ENCODE results near the gene UVRAG.
"Not testable (repeated sequence)": the region's sequence is repeated elsewhere in the genome, so short reads cannot be mapped to it uniquely, and the experiment has no call there.

Gene UVRAG

DNA sequence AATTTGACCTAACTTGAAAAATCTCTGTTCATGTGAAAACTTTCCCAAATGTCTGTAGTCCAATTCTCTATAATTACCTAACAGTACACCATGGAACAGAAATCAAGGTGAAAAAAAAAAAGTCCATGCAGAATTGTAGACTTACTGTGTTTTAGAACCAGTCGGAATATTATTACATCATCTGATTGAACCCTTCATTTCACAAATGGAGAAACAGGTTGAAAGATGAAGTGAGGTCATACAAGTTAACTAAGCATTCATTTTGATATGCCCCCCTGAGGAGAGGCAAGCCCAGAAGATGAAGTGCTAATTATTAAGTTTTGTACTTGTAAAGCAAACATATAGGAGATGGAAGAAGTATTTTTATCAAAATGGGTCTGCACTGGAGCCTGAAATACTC, 211.9 kb downstream of the UVRAG start:
- no peak for DNase-seq (ENCODE audit: low spot score)

GRCh38 chr11:76030286-76030685, 215.3 kb downstream of the UVRAG start:
- no peak for DNase-seq (ENCODE audit: low spot score)

GRCh38 chr11:76030968-76031590, 216.1 kb downstream of the UVRAG start:
- DNase-seq (ENCODE audit: low spot score) = no peak

DNA sequence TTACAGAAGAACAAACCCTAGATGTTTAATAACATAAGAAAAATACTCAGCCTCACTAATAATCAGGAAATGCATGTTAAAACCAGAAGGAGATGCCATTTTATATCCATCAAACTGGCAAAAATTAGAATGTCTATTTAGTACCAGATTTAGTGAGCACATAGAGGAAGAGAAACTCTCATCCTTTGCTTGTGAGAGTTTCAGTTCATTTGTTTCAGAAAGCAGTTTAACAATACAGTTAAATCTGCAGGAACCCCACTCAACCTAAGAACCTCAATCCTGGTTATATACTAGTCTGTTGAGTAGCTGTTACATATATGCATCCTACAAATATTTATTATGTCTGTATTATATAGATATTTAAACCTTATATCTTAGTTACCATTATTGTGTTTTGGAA, 218.7 kb downstream of the UVRAG start:
- DNase-seq (ENCODE audit: low spot score) = no peak

DNA sequence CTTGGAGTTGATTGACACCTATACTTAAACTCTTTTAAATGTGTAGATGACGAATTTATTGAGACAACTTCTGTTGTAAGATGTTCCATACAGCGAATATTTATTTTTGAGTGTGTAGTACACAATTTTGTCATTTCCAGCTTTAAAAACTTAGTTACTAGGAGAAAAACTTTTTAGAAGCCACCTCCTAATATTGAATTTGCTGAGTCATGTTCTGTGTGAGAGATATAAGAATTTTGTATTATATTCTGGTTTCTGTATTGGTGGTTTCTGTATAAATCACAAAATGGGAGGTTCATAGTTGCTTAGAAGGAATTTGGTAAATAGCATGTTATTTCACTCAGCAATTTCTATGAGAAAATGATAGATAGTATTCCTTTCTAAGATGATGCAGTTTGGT, 220.0 kb downstream of the UVRAG start:
- no peak for DNase-seq (ENCODE audit: low spot score)

GRCh38 chr11:76038608-76039007, 223.6 kb downstream of the UVRAG start:
- no peak for DNase-seq (ENCODE audit: low spot score)

GRCh38 chr11:76041208-76041607, 226.2 kb downstream of the UVRAG start:
- no peak for DNase-seq (ENCODE audit: low spot score)

GRCh38 chr11:76044750-76045320, 229.8 kb downstream of the UVRAG start:
- no peak for DNase-seq (ENCODE audit: low spot score)

DNA sequence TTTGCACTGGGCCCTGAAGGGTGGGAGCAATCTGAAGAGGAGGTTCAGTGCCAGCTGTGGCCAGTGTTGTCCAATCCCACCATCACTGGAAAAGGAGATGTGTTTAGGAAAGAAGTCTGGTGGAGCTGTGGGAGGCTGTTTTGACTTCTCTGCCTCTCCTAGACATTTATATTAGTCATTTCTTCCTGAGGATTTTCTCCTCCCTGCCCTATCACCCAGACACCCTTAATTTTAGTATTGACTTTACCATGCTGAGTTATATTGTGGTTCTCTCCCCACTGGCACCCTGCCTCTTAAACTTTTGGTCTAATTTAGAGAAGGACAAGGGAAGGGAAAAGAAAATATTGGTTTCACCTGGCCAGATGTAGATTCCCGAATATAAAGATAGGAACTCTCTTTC, 232.2 kb downstream of the UVRAG start:
- DNase-seq (ENCODE audit: low spot score) = no peak

GRCh38 chr11:76047766-76048165, 232.8 kb downstream of the UVRAG start:
- no peak for DNase-seq (ENCODE audit: low spot score)

- no peak for DNase-seq (ENCODE audit: low spot score)
Measured at GRCh38 chr11:76048763-76049162, 233.8 kb downstream of the UVRAG start.

- DNase-seq (ENCODE audit: low spot score) = no peak
Measured at GRCh38 chr11:76049511-76049910, 234.5 kb downstream of the UVRAG start.

GRCh38 chr11:76051937-76052336, 236.9 kb downstream of the UVRAG start:
- no peak for DNase-seq (ENCODE audit: low spot score)

DNA sequence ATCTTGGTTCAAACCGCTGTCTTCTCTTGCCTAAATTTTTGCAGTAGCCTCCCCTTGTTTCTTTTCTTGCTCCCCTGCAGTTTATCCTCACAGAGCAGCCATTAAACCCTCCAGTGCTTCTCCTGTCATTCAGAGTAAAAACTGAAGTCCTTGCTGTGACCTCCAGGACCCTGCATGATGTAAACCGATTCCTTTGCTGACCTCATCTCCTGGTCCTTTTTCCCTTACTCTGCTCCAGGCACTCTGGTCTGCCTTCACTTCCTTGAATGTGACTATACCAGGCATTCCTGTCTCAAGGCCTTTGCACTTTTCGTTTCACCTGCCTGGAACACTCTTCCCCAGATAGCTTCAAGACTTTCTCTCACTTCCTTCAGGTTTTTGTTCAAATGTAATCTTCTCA, 239.3 kb downstream of the UVRAG start:
- DNase-seq (ENCODE audit: low spot score) = no peak

- DNase-seq (ENCODE audit: low spot score) = no peak
Measured at GRCh38 chr11:76056876-76057275, 241.9 kb downstream of the UVRAG start.

DNA sequence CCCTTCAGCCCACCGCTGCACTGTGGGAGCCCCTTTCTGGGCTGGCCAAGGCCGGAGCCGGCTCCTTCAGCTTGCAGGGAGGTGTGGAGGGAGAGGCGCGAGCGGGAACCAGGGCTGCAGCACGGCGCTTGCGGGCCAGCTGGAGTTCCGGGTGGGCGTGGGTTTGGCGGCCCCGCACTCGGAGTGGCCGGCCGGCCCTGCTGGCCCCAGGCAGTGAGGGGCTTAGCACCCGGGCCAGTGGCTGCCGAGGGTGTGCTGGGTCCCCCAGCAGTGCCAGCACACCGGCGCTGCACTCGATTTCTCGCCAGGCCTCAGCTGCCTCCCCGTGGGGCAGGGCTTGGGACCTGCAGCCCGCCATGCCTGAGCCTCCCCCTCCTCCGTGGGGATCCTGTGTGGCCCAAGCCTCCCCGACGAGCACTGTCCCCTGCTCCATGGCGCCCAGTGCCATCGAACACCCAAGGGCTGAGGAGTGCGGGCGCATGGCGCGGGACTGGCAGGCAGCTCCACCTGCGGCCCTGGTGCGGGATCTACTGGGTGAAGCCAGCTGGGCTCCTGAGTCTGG, 245.5 kb downstream of the UVRAG start:
- not testable (repeated sequence) for DNase-seq (ENCODE audit: low spot score)

DNA sequence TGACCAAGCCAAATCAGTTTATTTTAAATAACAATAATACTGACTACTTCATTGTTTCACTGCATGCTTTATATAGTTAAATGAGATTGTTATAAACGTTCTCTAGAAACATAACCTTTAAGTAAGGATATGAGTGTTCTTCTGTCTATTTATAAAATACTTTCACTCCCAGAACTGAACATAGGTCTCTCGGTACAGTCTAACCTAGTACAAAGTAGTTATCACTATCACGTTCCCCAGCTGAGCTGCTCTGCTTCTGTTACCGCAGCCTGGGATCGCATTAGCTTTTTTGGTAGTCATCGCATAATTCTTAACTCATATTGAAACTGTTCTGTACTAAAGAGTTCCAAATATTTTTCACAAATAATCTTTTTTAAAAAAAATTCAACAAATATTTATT, 247.7 kb downstream of the UVRAG start:
- no peak for DNase-seq (ENCODE audit: low spot score)

GRCh38 chr11:76064192-76064591, 249.2 kb downstream of the UVRAG start:
- DNase-seq (ENCODE audit: low spot score) = no peak

GRCh38 chr11:76067099-76067498, 252.1 kb downstream of the UVRAG start:
- no peak for DNase-seq (ENCODE audit: low spot score)

DNA sequence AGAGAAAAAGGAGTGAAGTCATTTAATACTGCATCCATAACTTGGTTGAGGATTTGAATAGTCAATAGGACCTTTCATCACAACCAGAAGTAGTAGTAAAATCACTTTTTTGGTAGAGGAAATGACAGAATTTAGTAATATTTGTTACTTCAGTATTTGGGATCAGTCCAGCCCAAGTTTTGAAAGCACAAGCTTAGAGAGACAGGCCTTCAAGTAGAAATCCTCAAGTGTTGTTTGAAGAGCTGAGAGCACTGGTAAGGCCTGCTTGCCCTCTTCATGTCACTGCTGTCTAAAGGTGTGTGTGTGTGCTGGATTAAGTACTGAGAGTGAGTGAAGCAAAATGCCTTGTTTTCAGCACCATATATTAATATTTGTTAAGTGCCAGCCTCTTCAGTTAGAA, 254.0 kb downstream of the UVRAG start:
- DNase-seq (ENCODE audit: low spot score) = no peak

- DNase-seq (ENCODE audit: low spot score) = no peak
Measured at GRCh38 chr11:76071090-76071489, 256.1 kb downstream of the UVRAG start.

DNA sequence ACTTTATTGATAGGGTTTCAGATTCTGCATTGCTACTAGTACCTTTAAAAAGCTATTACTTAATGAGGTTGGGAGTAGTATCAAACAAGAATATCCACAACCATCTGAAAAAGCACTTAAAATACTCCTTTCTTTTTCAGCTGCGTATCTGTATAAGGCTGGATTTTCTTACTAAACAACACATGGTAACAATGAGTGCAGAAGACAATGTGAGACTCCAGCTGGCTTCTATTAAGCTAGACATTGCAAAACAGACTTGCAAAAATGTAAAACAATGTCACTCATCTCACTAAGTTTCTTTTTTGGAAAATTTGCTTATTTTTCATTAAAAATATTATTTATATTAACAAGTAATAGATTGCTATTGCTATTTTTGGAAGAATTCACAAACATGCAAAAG, 258.7 kb downstream of the UVRAG start:
- no peak for DNase-seq (ENCODE audit: low spot score)

DNA sequence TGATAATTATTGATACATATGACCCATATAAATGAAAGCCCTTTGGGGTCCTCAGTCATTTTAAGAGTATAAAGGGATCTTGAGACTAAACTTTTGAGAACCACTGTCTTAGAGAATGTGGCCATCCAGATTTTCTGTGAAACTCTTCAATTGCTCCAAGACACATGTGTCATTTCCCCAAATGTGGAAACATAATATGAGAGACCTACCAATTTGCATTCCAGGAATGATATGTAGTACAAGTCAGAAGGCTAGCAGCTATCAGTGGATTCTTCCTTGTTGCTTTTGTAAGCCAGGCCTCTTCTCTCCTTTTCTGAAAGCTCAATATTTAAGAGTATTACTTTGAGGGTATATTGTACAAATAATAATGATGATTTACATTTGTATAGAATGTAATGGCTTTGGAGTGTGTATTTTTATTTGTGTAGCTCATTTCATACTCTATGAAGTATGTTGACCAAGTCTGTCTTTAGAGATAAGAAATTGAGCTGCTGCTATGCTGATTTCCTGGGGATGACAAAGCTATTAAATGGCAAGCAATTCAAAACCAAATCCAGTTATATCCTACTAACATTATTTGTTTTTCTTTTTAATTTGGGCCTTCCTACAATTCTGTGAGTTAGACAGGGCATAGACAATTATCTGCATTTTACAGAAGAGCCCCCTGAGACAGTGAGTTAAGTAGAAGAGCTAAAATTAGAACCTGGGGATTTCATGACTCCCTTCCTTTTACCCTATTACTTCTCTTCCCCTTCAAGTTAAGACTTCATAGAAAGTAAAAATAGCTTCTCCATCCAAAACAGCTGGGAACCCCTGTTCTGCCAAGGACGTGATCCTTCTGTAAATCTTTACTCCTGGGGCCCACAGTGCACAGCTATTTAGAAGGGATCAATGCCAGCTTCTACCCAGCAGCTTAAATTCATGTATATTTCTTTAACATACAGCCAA, 259.4 kb downstream of the UVRAG start:
- DNase-seq (ENCODE audit: low spot score) = no peak
